ENCODE results near the gene FHL2. TPM values are rescaled to one million over a fixed set of nuclear protein-coding genes. Genes with fewer than 3 reads are reported as not detected.
A peak's percentile ranks its signal among the peaks of the same experiment; 100 is the strongest.
"Not testable (repeated sequence)": the region's sequence is repeated elsewhere in the genome, so short reads cannot be mapped to it uniquely, and the experiment has no call there.

The FHL2 gene
- polyA plus RNA-seq, 1 donor from 2014 or later, result 0.15 TPM

DNA sequence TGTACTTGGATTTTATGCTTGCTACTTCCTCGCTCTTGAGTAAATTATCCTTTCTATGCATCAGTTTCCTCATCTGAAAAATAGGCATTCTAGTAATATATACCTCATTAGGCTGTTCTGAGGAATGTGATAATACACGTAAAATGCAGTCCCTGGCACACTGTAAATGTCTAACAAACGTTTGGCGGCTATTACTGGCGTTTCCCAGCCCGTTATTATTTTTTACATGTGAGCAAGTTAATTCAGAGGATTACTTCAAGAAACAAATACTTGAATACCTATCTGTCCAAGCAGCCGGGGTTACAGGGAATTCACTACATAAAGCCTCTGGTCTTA, 62.1 kb downstream of the FHL2 start:
- Mint-ChIP-seq H3K9me3 (no peaks in the 10 kb centered on the region), H3K4me1 (peaks cover 20 to 23% (median 22%) of the 10 kb centered on the region in 3 donors), H3K36me3 (no peaks in the 10 kb centered on the region), H3K27ac (peak overlapping the region; percentile 98 to 100 (median 100)), H3K4me3 (peak overlapping the region; percentile 96 to 100 (median 98)), H3K27me3 (no peaks in the 10 kb centered on the region)

GRCh38 chr2:105335469-105335868, 63.4 kb downstream of the FHL2 start:
- peaks cover 22 to 23% (median 23%) of the 10 kb centered on the region in 3 donors for H3K4me1 Mint-ChIP-seq
- H3K27ac Mint-ChIP-seq, result peak overlapping the region in 1 of 3 donors; percentile 98
- H3K9me3 Mint-ChIP-seq, result no peaks in the 10 kb centered on the region
- H3K27me3 Mint-ChIP-seq, result no peaks in the 10 kb centered on the region
- H3K4me3 Mint-ChIP-seq, result peak overlapping the region in 1 of 4 donors; percentile 45
- no peaks in the 10 kb centered on the region for H3K36me3 Mint-ChIP-seq

- Mint-ChIP-seq H3K4me3 (no peak overlapping the region), H3K27ac (peak overlapping the region in 1 of 3 donors; percentile 98), H3K27me3 (no peaks in the 10 kb centered on the region), H3K4me1 (peaks cover 17 to 25% (median 24%) of the 10 kb centered on the region in 3 donors), H3K36me3 (no peaks in the 10 kb centered on the region), H3K9me3 (no peaks in the 10 kb centered on the region)
Measured at GRCh38 chr2:105334211-105334610, 64.6 kb downstream of the FHL2 start.

- H3K4me1 Mint-ChIP-seq, result peaks cover 20 to 22% (median 22%) of the 10 kb centered on the region in 3 donors
- no peaks in the 10 kb centered on the region for H3K27me3 Mint-ChIP-seq
- H3K9me3 Mint-ChIP-seq, result no peaks in the 10 kb centered on the region
- H3K4me3 Mint-ChIP-seq, result peak overlapping the region; percentile 85 to 96 (median 92)
- H3K36me3 Mint-ChIP-seq, result no peaks in the 10 kb centered on the region
- H3K27ac Mint-ChIP-seq, result peak overlapping the region; percentile 56 to 99 (median 93)
Measured at GRCh38 chr2:105330681-105331375, 68.0 kb downstream of the FHL2 start.

GRCh38 chr2:105329561-105330495, 69.0 kb downstream of the FHL2 start, which contains the start of gene TGFBRAP1:
TGFBRAP1 (minus strand) TSS chr2:105329735; CDS start chr2:105308301, 21,434 bp downstream.
- H3K4me3 Mint-ChIP-seq, result peak within 1 kb of the TSS; percentile 91 to 100 (median 96)
- H3K27ac Mint-ChIP-seq, result peak within 1 kb of the TSS; percentile 79 to 99 (median 95)
- H3K9me3 Mint-ChIP-seq, result no peaks in the 10 kb centered on the region
- H3K4me1 Mint-ChIP-seq, result peaks cover 24 to 32% (median 26%) of the 10 kb centered on the region in 3 donors
- no peaks in the 10 kb centered on the region for H3K27me3 Mint-ChIP-seq
- H3K36me3 Mint-ChIP-seq, result peaks cover under 1% of the 10 kb centered on the region

GRCh38 chr2:105329197-105329554, 69.7 kb downstream of the FHL2 start:
- Mint-ChIP-seq H3K27ac (peak overlapping the region; percentile 79 to 98 (median 95)), H3K4me3 (peak overlapping the region; percentile 80 to 100 (median 96)), H3K27me3 (no peaks in the 10 kb centered on the region), H3K9me3 (no peaks in the 10 kb centered on the region), H3K4me1 (peaks cover 27 to 34% (median 28%) of the 10 kb centered on the region in 3 donors), H3K36me3 (peaks cover 1% of the 10 kb centered on the region)

DNA sequence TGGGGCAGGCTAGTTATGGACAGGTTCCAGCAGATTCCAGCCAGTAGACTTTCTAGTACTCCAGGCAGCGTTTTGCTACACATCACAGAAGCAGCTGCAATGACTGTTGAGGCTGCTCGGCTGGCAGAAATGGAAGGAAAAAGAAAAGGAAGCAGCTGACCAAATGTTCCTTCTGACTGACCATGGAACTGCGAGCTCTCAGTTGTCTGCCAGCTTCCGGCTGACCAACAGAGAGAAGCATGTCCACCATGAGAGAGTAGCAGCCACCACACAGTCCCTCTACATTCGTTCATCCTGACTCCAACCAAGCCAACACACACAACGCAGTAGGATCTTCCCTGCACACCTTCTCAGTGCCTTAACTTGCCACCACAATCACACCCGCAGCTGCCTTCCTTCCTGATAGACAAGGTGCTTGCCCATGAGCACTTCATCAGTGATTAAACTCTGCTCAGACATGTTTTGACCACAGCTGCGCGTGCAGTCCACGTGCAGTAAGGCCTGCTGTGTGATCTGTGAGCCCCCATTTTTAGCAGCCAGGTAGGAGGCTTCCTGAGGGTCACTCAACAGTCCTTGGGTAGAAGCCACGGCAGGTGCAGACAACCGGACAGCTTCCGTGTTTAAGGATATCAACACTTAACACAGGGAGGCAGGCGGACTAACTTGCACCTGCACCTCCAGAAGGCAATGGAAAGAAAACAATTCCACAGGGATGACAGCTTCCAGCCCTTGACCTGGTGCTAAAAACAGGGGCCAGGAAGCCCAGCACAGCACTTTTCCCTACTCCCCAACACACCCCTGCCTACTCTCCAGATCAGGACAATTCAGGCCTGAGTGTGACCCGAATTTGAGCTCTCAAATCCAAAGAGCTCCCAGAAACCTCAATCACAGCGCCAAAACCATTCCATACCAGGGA, 70.3 kb downstream of the FHL2 start:
- Mint-ChIP-seq H3K9me3 (no peaks in the 10 kb centered on the region), H3K4me3 (peak overlapping the region; percentile 80 to 100 (median 96)), H3K27ac (peak overlapping the region; percentile 79 to 98 (median 95)), H3K36me3 (peaks cover 1% of the 10 kb centered on the region), H3K27me3 (no peaks in the 10 kb centered on the region), H3K4me1 (peaks cover 31 to 39% (median 32%) of the 10 kb centered on the region in 3 donors)

DNA sequence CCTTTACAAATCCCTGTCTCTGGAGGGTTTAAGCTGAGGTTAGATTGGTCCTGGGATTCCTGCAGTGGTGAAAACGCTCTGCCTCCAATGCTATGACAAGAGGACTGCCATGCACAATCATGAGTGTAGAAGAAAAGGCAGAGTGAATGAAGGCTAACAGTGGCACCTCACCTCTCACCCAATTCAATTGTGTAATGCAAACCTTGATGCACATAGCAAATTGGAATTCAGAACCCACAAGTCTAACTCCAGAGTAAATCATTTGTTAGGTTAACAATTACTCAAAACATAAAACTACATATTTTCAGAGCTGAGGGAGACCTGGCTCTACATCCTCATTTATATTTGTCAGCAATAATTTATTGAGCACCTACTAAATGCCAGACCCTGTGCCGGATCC, 71.2 kb downstream of the FHL2 start:
- H3K4me3 Mint-ChIP-seq, result peak overlapping the region; percentile 80 to 100 (median 96)
- H3K27ac Mint-ChIP-seq, result peak overlapping the region; percentile 79 to 98 (median 95)
- no peaks in the 10 kb centered on the region for H3K9me3 Mint-ChIP-seq
- no peaks in the 10 kb centered on the region for H3K27me3 Mint-ChIP-seq
- peaks cover 5% of the 10 kb centered on the region for H3K36me3 Mint-ChIP-seq
- peaks cover 33 to 42% (median 38%) of the 10 kb centered on the region in 3 donors for H3K4me1 Mint-ChIP-seq

DNA sequence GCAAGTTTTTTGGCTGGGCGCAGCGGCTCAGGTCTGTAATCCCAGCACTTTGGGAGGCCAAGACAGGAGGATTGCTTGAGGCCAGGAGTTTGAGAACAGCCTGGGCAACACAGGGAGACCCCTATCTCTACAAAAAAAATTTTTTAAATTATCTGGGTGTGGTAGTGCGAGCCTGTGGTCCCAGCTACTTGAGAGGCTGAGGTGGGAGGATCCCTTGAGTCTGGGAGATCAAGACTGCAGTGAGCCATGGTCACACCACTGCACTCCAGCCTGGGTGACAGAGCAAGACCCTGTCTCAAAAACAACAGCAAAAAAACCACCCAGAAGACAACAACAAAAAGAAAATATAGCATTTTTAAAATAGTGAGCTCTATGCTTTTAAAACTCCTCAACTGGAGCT, 71.6 kb downstream of the FHL2 start:
- peaks cover 33 to 46% (median 40%) of the 10 kb centered on the region in 3 donors for H3K4me1 Mint-ChIP-seq
- peak overlapping the region in 3 of 4 donors; percentile 33 to 80 (median 37) for H3K4me3 Mint-ChIP-seq
- H3K9me3 Mint-ChIP-seq, H3K27me3 Mint-ChIP-seq, H3K36me3 Mint-ChIP-seq, H3K27ac Mint-ChIP-seq: not testable (repeated sequence)

- peaks cover 31 to 46% (median 42%) of the 10 kb centered on the region in 3 donors for H3K4me1 Mint-ChIP-seq
- H3K36me3 Mint-ChIP-seq, result peaks cover 6% of the 10 kb centered on the region
- no peak overlapping the region for H3K4me3 Mint-ChIP-seq
- peak overlapping the region in 1 of 3 donors; percentile 24 for H3K27ac Mint-ChIP-seq
- H3K9me3 Mint-ChIP-seq, result no peaks in the 10 kb centered on the region
- no peaks in the 10 kb centered on the region for H3K27me3 Mint-ChIP-seq
Measured at GRCh38 chr2:105325389-105325963, 73.4 kb downstream of the FHL2 start.

DNA sequence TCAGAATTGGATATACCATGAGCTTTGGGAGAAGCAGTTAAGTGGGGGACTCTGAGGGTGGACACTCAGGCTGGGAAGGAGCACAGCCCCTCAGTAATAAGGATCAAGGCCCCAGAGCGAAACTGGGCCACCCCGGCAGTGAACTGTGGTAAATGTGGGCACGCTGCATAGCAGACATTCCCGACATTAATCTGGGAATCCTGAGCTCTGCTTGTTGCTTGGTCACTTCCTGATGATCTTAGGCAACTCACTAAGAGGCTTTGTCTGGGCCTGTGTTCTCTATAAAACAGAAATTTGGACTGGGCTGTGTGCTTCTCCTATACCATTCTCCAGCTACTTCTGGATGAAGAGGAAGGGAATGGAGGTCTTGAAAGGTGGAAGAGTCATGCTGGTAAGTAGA, 74.1 kb downstream of the FHL2 start:
- Mint-ChIP-seq H3K9me3 (no peaks in the 10 kb centered on the region), H3K4me3 (peak overlapping the region in 1 of 4 donors; percentile 67), H3K36me3 (peaks cover 6% of the 10 kb centered on the region), H3K4me1 (peaks cover 27 to 46% (median 40%) of the 10 kb centered on the region in 3 donors), H3K27ac (peak overlapping the region in 1 of 3 donors; percentile 7), H3K27me3 (no peaks in the 10 kb centered on the region)

DNA sequence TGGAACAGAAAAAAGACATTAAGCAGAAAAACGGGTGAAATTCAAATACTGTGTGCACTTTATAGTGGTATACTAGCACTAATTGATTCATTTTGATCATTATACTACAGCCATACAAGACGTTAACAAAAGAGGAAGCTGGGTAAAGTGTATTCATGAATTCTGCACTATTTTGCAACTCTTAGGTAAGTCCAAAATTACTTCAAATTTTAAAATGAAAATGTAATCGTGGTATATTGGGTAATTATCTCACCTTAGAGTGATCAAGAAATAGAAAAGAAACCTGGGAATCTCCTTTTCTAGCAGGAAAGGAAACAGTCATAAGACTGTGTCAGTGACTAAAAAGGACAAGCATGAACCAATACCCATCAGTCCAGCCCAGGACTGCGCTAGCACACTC, 74.8 kb downstream of the FHL2 start:
- H3K27me3 Mint-ChIP-seq, result no peaks in the 10 kb centered on the region
- H3K9me3 Mint-ChIP-seq, result no peaks in the 10 kb centered on the region
- peaks cover 26 to 45% (median 39%) of the 10 kb centered on the region in 3 donors for H3K4me1 Mint-ChIP-seq
- H3K4me3 Mint-ChIP-seq, result no peak overlapping the region
- H3K27ac Mint-ChIP-seq, result peak overlapping the region in 2 of 3 donors; percentile 7 to 56
- peaks cover 6% of the 10 kb centered on the region for H3K36me3 Mint-ChIP-seq

GRCh38 chr2:105323111-105323510, 75.7 kb downstream of the FHL2 start:
- H3K4me1 Mint-ChIP-seq, result peaks cover 16 to 37% (median 30%) of the 10 kb centered on the region in 3 donors
- no peak overlapping the region for H3K27ac Mint-ChIP-seq
- no peaks in the 10 kb centered on the region for H3K27me3 Mint-ChIP-seq
- no peaks in the 10 kb centered on the region for H3K9me3 Mint-ChIP-seq
- peaks cover 6% of the 10 kb centered on the region for H3K36me3 Mint-ChIP-seq
- H3K4me3 Mint-ChIP-seq, result no peak overlapping the region

Data from IgD-negative memory B cell (primary cell).